Ishikawa (cell line): ENCODE measurements around the gene EFCAB7.

ENCODE experiments used
- CEBPB ChIP-seq: IDR thresholded peaks from 2 replicates; pipeline ENCODE4 v1.6.1; 2012
- CREB1 ChIP-seq: IDR thresholded peaks from 2 replicates; pipeline ENCODE4 v1.6.1; 2012; ENCODE audit warnings: low read depth
- EGR1 ChIP-seq: IDR thresholded peaks from 2 replicates; pipeline ENCODE4 v1.6.1; 2012
- EP300 ChIP-seq: IDR thresholded peaks from 2 replicates; pipeline ENCODE4 v1.6.1; 2012; ENCODE audit warnings: borderline replicate concordance
- FOXM1 ChIP-seq: IDR thresholded peaks from 2 replicates; pipeline ENCODE4 v1.6.1; 2012; ENCODE audit warnings: low read depth, borderline replicate concordance
- NFIC ChIP-seq: IDR thresholded peaks from 2 replicates; pipeline ENCODE4 v1.6.1; 2012
- RAD21 ChIP-seq: IDR thresholded peaks from 2 replicates; pipeline ENCODE4 v1.6.1; 2012; ENCODE audit warnings: low read depth
- TAF1 ChIP-seq: IDR thresholded peaks from 2 replicates; pipeline ENCODE4 v1.6.1; 2012; ENCODE audit warnings: low read depth, mild to moderate bottlenecking
- TCF12 ChIP-seq: IDR thresholded peaks from 2 replicates; pipeline ENCODE4 v1.6.1; 2012; ENCODE audit warnings: low read depth
- TEAD4 ChIP-seq: IDR thresholded peaks from 2 replicates; pipeline ENCODE4 v1.6.1; 2012
- YY1 ChIP-seq: IDR thresholded peaks from 2 replicates; pipeline ENCODE4 v1.6.1; 2012; ENCODE audit warnings: low read depth
- ZBTB7A ChIP-seq: IDR thresholded peaks from 2 replicates; pipeline ENCODE4 v1.6.1; 2012; ENCODE audit warnings: low read depth
- TF ChIP-seq, protein P1 (sequence below): IDR thresholded peaks from 2 replicates; pipeline ENCODE4 v1.6.1; 2012
- TF ChIP-seq, protein P2 (sequence below): IDR thresholded peaks from 2 replicates; pipeline ENCODE4 v1.6.1; 2012
- TF ChIP-seq, protein P3 (sequence below): IDR thresholded peaks from 2 replicates; pipeline ENCODE4 v1.6.1; 2012; ENCODE audit warnings: low read depth, mild to moderate bottlenecking

The EFCAB7 gene

DNA sequence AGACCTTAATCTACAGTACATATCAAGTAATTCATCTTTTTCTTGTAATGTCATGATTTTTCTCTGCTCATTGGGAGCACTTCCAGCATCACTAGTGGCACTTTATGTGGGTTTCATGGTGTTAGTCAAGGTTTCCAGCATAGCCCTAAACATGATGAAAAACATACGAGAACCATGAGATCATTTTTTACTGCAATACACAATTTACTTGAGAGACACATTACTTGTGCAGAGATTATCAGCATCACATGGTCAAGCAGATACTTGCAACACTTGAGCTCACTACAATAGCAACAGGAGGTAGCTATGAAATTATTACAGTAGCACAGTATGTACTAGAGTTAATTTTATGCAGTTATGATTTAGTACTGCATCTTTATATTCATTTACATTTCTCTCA is 36.7 kb upstream of the EFCAB7 start:
- no peak for TF ChIP-seq CREB1
- TF ChIP-seq ZBTB7A, result no peak
- no peak for TF ChIP-seq TEAD4
- TF ChIP-seq RAD21, result no peak
- TF ChIP-seq, protein P1, sequence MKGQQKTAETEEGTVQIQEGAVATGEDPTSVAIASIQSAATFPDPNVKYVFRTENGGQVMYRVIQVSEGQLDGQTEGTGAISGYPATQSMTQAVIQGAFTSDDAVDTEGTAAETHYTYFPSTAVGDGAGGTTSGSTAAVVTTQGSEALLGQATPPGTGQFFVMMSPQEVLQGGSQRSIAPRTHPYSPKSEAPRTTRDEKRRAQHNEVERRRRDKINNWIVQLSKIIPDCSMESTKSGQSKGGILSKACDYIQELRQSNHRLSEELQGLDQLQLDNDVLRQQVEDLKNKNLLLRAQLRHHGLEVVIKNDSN, result no peak
- no peak for TF ChIP-seq CEBPB
- no peak for TF ChIP-seq EP300
- no peak for TF ChIP-seq YY1
- no peak for TF ChIP-seq TAF1
- TF ChIP-seq EGR1, result no peak
- no peak for TF ChIP-seq NFIC
- TF ChIP-seq, protein P2, sequence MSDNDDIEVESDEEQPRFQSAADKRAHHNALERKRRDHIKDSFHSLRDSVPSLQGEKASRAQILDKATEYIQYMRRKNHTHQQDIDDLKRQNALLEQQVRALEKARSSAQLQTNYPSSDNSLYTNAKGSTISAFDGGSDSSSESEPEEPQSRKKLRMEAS, result no peak
- no peak for TF ChIP-seq FOXM1
- TF ChIP-seq, protein P3, sequence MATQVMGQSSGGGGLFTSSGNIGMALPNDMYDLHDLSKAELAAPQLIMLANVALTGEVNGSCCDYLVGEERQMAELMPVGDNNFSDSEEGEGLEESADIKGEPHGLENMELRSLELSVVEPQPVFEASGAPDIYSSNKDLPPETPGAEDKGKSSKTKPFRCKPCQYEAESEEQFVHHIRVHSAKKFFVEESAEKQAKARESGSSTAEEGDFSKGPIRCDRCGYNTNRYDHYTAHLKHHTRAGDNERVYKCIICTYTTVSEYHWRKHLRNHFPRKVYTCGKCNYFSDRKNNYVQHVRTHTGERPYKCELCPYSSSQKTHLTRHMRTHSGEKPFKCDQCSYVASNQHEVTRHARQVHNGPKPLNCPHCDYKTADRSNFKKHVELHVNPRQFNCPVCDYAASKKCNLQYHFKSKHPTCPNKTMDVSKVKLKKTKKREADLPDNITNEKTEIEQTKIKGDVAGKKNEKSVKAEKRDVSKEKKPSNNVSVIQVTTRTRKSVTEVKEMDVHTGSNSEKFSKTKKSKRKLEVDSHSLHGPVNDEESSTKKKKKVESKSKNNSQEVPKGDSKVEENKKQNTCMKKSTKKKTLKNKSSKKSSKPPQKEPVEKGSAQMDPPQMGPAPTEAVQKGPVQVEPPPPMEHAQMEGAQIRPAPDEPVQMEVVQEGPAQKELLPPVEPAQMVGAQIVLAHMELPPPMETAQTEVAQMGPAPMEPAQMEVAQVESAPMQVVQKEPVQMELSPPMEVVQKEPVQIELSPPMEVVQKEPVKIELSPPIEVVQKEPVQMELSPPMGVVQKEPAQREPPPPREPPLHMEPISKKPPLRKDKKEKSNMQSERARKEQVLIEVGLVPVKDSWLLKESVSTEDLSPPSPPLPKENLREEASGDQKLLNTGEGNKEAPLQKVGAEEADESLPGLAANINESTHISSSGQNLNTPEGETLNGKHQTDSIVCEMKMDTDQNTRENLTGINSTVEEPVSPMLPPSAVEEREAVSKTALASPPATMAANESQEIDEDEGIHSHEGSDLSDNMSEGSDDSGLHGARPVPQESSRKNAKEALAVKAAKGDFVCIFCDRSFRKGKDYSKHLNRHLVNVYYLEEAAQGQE, result no peak
- no peak for TF ChIP-seq TCF12

DNA sequence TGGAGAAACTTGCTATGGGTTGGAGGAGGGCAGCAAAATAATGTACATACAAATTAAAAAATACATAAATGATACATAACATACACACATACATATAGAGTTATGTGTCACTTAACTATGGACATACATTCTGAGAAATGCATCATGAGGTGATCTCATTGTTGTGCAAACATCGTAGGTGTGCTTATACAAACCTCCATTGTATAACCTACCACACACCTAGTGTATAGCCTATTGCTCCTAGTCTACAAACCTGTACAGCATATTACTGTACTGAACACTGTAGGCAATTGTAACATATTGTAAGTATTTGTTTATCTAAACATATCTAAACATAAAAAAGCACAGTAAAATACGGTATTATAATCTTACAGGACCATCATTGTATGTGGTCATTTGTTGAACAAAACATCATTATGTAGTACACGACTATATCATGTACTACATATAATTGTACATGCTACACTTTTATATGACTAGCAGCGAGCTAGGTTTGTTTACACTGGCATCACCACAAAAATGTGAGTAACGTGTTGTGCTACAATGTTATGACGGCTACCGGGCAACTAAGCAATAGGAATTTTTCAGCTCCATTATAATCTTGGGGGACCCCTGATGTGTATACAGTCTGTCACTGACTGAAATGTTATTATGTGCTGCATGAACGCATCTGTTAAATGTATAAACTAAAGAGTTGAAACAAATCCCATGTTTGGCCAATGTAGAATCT is 35.8 kb upstream of the EFCAB7 start:
- TF ChIP-seq, protein P3, result no peak
- no peak for TF ChIP-seq CEBPB
- no peak for TF ChIP-seq ZBTB7A

DNA sequence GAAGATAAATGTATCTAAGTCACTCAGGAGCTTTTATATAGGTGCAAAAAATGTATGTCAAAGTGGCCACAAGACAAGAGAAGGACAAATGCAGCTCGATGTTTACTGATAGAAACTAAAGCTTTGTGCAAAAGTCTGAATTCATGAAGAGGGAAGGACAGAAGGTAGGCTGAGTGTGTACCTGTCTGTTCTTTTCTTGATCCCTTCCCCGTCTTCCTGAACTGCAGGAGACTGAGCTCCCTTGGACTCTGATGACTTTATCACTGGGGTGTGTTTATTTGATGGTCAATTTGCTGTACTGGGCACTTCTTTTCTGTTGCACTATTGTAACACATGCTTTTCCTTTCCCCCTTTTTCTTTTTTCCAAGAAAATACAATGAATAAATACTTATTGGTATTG is 25.7 kb upstream of the EFCAB7 start:
- TF ChIP-seq EP300 (no peak), FOXM1 (no peak), TAF1 (no peak), CREB1 (no peak), CEBPB (no peak), NFIC (no peak), YY1 (no peak), RAD21 (no peak)
- TF ChIP-seq, protein P2, result no peak
- TF ChIP-seq, protein P3, result no peak
- TF ChIP-seq, protein P1, result no peak

DNA sequence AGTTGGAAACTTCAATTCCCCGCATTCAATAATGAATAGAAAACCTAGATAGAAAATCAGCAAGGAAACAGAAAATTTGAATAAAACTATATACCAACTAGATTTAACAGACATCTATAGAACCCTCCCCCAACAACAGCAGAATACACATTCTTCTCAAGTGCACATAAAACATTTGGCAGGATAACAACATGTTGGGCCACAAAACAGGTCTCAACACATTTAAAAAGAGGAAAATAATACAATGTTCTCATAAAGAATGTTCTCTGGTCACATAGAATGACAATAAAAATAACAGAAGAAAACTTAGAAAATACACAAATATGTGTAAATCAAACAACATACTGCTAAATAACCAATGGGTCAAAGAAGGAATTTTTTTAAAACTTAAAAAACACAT is 25.2 kb upstream of the EFCAB7 start:
- no peak for TF ChIP-seq YY1
- TF ChIP-seq CEBPB, result no peak
- no peak for TF ChIP-seq ZBTB7A
- TF ChIP-seq, protein P1, result no peak
- no peak for TF ChIP-seq FOXM1
- TF ChIP-seq NFIC, result no peak
- TF ChIP-seq TEAD4, result no peak
- TF ChIP-seq CREB1, result no peak
- TF ChIP-seq EP300, result no peak
- TF ChIP-seq RAD21, result no peak
- TF ChIP-seq, protein P2, result no peak
- TF ChIP-seq, protein P3, result no peak
- TF ChIP-seq TAF1, result no peak
- no peak for TF ChIP-seq EGR1
- TF ChIP-seq TCF12, result no peak
